Measurements from ENCODE around the gene KRT81.
"Not testable (repeated sequence)": the region's sequence is repeated elsewhere in the genome, so short reads cannot be mapped to it uniquely, and the experiment has no call there.

KRT81 gene

GRCh38 chr12:52243259-52243855 is 48.0 kb downstream of the KRT81 start:
- TF ChIP-seq BHLHE40 (IDR thresholded peaks at IDR 0.05; ENCODE audit: borderline replicate concordance) (no peak), CTBP1 (IDR thresholded peaks at IDR 0.05; ENCODE audit: borderline replicate concordance) (no peak), FOXM1 (IDR thresholded peaks at IDR 0.05; ENCODE audit: borderline replicate concordance) (no peak), NFRKB (IDR thresholded peaks at IDR 0.05) (no peak), FOXK2 (IDR thresholded peaks at IDR 0.05) (no peak), L3MBTL2 (conservative IDR thresholded peaks at IDR 0.05) (no peak), LEF1 (IDR thresholded peaks at IDR 0.05; ENCODE audit: borderline replicate concordance) (no peak), HDGF (IDR thresholded peaks at IDR 0.05; ENCODE audit: borderline replicate concordance) (no peak)

GRCh38 chr12:52242442-52243258 is 48.7 kb downstream of the KRT81 start:
- DNase-seq (ENCODE audit: extremely low spot score) = no peak
- POLR2A ChIA-PET = no interaction called here
- TF ChIP-seq L3MBTL2 (conservative IDR thresholded peaks at IDR 0.05) (no peak), BHLHE40 (IDR thresholded peaks at IDR 0.05; ENCODE audit: borderline replicate concordance) (no peak), ELF4 (IDR thresholded peaks at IDR 0.05) (no peak), HDGF (IDR thresholded peaks at IDR 0.05; ENCODE audit: borderline replicate concordance) (no peak), CTBP1 (IDR thresholded peaks at IDR 0.05; ENCODE audit: borderline replicate concordance) (no peak), SP1 (IDR thresholded peaks at IDR 0.05) (no peak), FOXK2 (IDR thresholded peaks at IDR 0.05) (no peak), TARDBP (IDR thresholded peaks at IDR 0.05) (no peak), PKNOX1 (IDR thresholded peaks at IDR 0.05) (no peak), LEF1 (IDR thresholded peaks at IDR 0.05; ENCODE audit: borderline replicate concordance) (no peak), ARNT (IDR thresholded peaks at IDR 0.05) (no peak), SUZ12 (IDR thresholded peaks at IDR 0.05) (no peak), ZNF384 (IDR thresholded peaks at IDR 0.05) (no peak), FOXM1 (IDR thresholded peaks at IDR 0.05; ENCODE audit: borderline replicate concordance) (no peak), FOXA1 (IDR thresholded peaks at IDR 0.05) (no peak), NFRKB (IDR thresholded peaks at IDR 0.05) (no peak)
- CTCF ChIA-PET = interaction anchor here (1.2 kb wide), 1 partner anchor 52 kb away, joined by 3 read pairs; no protein-coding TSS in a partner anchor

More at GRCh38 chr12:52243259-52243855, 48.0 kb downstream of the KRT81 start:
- POLR2A ChIA-PET = no interaction called here
- CTCF ChIA-PET = interaction anchor here (0.7 to 1.2 kb wide), 2 partner anchors 51 to 819 kb away, joined by 3 read pairs; no protein-coding TSS in a partner anchor
- DNase-seq (ENCODE audit: extremely low spot score) = no peak

- ChIA-PET CTCF (interaction anchor here (0.6 kb wide), 1 partner anchor 56 kb away, joined by 4 read pairs; no protein-coding TSS in a partner anchor), POLR2A (no interaction called here)
- TF ChIP-seq ARNT (IDR thresholded peaks at IDR 0.05) (no peak), LEF1 (IDR thresholded peaks at IDR 0.05; ENCODE audit: borderline replicate concordance) (no peak), ELF4 (IDR thresholded peaks at IDR 0.05) (no peak), BHLHE40 (IDR thresholded peaks at IDR 0.05; ENCODE audit: borderline replicate concordance) (no peak), FOXM1 (IDR thresholded peaks at IDR 0.05; ENCODE audit: borderline replicate concordance) (no peak), NFRKB (IDR thresholded peaks at IDR 0.05) (no peak), SP1 (IDR thresholded peaks at IDR 0.05) (no peak), L3MBTL2 (conservative IDR thresholded peaks at IDR 0.05) (no peak), HDGF (IDR thresholded peaks at IDR 0.05; ENCODE audit: borderline replicate concordance) (no peak), TARDBP (IDR thresholded peaks at IDR 0.05) (no peak), SUZ12 (IDR thresholded peaks at IDR 0.05) (no peak), ZNF384 (IDR thresholded peaks at IDR 0.05) (no peak), CTBP1 (IDR thresholded peaks at IDR 0.05; ENCODE audit: borderline replicate concordance) (no peak), FOXA1 (IDR thresholded peaks at IDR 0.05) (no peak), PKNOX1 (IDR thresholded peaks at IDR 0.05) (no peak), FOXK2 (IDR thresholded peaks at IDR 0.05) (no peak)
- no peak for DNase-seq (ENCODE audit: extremely low spot score)
Observed at GRCh38 chr12:52241205-52241842, 50.0 kb downstream of the KRT81 start.

- POLR2A ChIA-PET; DNase-seq (ENCODE audit: extremely low spot score): not testable (repeated sequence)
- CTCF ChIA-PET = interaction anchor here (4.5 kb wide), 1 partner anchor 39 kb away, joined by 17 read pairs; no protein-coding TSS in a partner anchor
Observed at GRCh38 chr12:52240247-52240646, 51.1 kb downstream of the KRT81 start.

GRCh38 chr12:52239767-52240166 is 51.6 kb downstream of the KRT81 start:
- POLR2A ChIA-PET = no interaction called here
- no peak for DNase-seq (ENCODE audit: extremely low spot score)
- CTCF ChIA-PET = interaction anchor here (0.7 to 4.5 kb wide), 3 partner anchors 10 to 39 kb away, joined by 3 to 17 read pairs (median 6); no protein-coding TSS in a partner anchor
- TF ChIP-seq CTBP1 (IDR thresholded peaks at IDR 0.05; ENCODE audit: borderline replicate concordance) = no peak

- CTCF ChIA-PET = interaction anchor here (0.7 to 4.5 kb wide), 3 partner anchors 9 to 40 kb away, joined by 3 to 17 read pairs (median 6); no protein-coding TSS in a partner anchor
- POLR2A ChIA-PET = no interaction called here
Observed at GRCh38 chr12:52238916-52239646, 52.3 kb downstream of the KRT81 start.

More at GRCh38 chr12:52238916-52239646, 52.3 kb downstream of the KRT81 start:
- no peak for DNase-seq (ENCODE audit: extremely low spot score)
- TF ChIP-seq LEF1 (IDR thresholded peaks at IDR 0.05; ENCODE audit: borderline replicate concordance) (no peak), TARDBP (IDR thresholded peaks at IDR 0.05) (no peak), ARNT (IDR thresholded peaks at IDR 0.05) (no peak), CTBP1 (IDR thresholded peaks at IDR 0.05; ENCODE audit: borderline replicate concordance) (no peak), BHLHE40 (IDR thresholded peaks at IDR 0.05; ENCODE audit: borderline replicate concordance) (no peak), ZNF384 (IDR thresholded peaks at IDR 0.05) (no peak), FOXA1 (IDR thresholded peaks at IDR 0.05) (no peak), HDGF (IDR thresholded peaks at IDR 0.05; ENCODE audit: borderline replicate concordance) (no peak), FOXM1 (IDR thresholded peaks at IDR 0.05; ENCODE audit: borderline replicate concordance) (no peak), PKNOX1 (IDR thresholded peaks at IDR 0.05) (no peak), SP1 (IDR thresholded peaks at IDR 0.05) (no peak), ELF4 (IDR thresholded peaks at IDR 0.05) (no peak), FOXK2 (IDR thresholded peaks at IDR 0.05) (no peak)

All from HEK293T (cell line).